GM19351 (cell line): ENCODE results near the gene THRAP3.

ENCODE experiments used
- ATAC-seq: cut with Tn5 transposase; IDR thresholded peaks from one replicate; pipeline ENCODE4 v1.9.1; 2021; ENCODE audit warnings: mild to moderate bottlenecking, moderate library complexity; ENCODE audit not compliant: unreplicated experiment

THRAP3 gene

DNA sequence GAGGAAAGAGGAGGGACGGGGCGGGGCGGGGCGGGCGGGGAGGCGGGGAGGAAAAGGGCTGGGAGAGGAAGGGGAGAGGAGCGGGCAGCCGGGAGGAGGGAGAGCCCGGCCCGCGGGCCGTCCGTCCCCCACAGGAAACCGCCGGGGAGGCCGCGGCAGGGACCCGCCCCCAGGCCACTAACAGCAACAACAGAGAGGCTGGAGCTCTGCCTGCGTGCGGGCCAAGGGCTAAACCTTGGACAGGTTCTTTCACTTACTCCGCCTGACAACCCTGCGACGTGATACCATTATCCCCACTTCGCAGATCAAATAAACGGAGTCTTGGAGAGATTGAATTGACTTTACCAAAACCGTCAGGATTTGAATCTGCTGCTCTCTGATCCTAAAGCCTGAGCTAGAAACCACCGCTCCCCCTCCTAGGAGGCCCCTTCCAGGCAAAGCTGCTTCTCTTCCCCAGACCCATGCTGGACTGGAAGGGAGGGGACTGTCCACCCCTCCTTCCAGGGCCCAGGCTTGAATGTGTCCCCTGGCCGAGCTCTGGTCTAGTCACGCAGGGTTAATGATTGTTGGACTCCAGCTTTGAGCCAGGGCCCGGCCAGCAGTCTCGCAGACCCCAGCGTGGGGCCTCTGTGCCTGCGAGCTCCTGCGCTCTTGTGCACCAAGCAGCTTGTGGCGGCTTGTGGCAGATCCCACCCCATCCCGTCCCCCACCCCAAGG lies 99.6 kb downstream of the THRAP3 start, which contains the start of gene EVA1B:
Gene EVA1B, minus strand, starts transcription at position 10 of the 717 bp plus-strand sequence. CDS start 608 bp downstream, outside the sequence.
- no peak for ATAC-seq

DNA sequence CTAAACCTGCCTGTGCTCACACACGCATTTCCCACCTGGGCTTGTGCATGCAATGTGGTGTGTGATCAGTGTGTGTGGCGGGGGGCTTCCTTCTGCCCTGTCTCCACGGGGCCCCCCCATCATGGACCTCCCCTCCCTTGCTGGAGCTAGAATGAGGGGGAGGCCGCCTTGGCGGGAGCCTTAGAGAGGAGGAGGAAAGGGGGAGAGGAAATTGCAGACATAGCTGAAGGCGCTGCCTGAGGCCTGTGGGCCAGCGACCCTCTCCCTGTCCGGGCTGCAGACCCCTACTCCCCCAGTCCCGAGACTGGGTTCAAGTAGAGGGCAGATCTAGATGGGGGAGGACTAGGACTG lies 100.1 kb downstream of the THRAP3 start:
- ATAC-seq, result no peak

DNA sequence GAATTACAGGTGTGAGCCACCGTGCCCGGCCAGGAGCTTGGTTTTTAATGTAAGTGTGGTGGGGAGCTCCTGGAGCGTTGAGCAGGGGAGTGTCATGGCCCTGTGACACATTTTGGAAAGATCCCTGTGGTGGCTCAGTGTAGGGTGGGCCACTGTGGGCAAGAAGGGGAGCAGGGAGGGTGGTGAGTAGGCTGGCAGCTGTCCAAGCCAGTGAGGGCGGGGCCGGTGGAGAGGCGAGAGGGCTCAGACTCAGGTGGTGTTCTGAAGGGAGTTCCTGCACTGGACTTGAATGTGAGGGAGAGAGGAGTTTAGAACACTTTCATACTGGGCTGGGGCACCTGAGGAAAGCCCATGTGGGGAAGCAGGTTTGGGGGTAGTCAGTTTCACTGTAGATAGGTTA lies 102.3 kb downstream of the THRAP3 start:
- no peak for ATAC-seq

DNA sequence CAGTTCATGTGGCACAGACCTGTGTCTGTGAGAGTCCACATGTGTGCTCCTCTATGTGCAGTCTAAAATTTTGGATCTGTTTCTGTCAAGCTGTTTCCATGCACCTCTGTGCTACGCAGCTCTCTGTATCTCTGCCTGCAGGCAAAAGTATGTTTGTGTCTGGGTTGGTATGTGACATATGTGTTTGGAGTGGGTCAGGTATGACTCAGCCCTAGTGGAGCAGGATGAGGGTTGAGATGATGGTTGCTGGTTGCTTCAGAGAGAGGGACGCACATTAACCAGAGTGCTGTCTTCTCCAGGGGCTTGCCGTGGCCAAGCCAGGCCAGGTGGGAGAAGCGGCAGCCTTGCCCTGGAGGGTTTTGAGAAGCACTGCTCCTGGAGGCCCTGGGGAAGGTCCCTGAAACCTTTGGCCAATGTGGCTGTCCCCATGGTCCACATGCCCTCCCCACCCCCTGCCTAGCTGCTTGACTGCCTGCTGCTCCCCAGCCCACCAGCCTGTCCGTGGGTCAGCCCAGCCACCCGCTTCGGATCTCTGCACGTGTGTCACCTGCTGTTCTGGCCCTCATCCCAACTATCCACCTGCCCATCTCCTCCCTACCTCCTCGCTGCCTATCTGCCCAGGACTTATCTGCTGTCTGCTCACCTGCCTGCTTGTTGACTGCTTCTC lies 103.3 kb downstream of the THRAP3 start:
- no peak for ATAC-seq

DNA sequence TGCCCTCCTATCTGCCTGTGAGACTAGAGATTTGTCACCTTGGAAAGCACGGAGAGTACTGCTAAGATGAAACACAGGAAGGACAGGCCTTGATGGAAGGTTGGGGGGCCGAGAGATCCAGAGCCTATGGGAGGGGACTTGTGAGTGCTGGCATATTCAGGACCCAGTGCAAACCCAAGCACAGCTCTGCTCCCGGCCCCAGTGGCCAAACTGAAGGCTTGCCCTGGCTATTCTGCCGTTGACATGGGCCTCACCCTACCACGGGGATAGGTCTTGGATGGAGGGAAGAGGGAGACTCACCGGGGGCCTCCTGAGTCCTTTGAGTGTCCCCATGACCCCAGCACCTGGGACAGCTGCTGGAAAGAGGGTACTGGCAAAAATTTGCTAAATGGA lies 103.8 kb downstream of the THRAP3 start:
- ATAC-seq, result no peak

DNA sequence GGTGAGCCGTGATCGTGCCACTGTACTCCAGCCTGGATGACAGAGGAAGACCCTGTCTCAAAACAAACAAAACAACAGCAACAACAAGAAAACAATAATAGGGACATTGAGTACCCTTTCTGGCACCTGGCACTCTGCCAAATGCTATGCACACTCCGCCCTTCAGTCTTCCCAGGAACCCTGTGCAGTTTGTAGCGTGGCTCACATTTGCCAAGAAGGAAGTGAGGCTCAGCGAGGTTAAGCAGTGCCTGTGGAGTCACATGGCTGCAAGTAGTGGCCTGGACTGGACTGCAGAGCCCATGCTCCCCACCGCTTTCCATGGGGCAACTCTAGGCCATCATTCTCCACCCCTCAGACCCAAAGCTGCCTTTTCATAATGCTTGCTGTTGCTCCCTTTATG lies 104.5 kb downstream of the THRAP3 start:
- ATAC-seq, result no peak

DNA sequence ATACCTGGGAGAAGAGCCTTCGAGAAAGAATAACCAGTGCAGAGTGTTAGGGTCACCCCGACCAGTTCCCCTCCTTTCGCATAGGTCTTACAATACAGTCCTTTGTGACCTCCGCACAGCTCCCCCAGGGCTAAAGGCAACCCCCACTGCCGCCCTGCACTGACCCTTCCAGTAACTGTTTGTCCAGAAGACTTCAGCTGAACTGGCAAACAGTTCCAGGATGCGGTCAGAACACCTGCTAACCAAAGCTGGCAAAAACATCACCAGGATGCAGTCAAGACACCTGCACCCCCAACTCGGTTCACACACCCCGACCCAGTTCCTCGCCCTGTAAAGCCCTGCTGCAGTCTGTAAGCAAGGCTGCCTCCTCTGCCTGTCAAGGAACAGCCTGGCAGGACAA lies 105.6 kb downstream of the THRAP3 start:
- ATAC-seq, result no peak

DNA sequence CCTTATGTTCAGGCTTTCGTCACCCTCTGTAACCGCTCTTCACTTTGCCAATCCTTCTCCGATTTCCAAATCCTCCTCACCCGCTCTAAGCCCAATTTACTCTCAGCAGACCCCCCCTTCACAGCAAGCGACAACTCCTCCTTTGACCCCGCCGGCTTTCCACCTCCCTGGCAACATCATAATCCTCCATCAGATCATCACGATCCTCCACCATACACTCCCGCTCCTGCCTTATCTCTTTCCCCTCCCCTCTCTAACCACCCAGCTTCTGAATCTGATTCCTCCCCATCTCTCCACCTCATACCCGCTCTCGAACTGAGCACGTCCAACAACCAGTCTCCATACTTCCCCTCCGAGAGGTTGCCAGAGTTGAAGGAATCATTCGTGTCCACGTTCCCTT lies 106.7 kb downstream of the THRAP3 start:
- no peak for ATAC-seq

DNA sequence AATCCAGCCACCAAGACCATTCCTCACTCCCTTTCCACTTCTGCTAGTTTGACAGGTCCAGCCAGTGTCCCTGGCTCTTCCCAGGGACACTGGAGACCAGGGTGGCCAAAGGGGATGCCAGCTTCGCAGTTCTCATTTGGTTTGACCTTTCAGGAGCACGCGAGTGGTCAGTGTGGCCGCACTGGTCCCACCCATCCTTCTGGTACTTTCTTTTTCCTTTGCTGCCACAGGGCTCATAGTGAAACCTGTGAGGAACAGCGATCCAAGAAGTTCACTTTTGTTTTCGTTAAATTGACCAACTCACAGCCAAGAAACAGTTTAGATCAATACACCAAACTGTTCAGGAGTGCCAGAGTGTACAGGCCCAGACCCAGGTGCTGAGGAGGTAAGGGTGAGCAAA lies 113.6 kb downstream of the THRAP3 start:
- ATAC-seq, result no peak

DNA sequence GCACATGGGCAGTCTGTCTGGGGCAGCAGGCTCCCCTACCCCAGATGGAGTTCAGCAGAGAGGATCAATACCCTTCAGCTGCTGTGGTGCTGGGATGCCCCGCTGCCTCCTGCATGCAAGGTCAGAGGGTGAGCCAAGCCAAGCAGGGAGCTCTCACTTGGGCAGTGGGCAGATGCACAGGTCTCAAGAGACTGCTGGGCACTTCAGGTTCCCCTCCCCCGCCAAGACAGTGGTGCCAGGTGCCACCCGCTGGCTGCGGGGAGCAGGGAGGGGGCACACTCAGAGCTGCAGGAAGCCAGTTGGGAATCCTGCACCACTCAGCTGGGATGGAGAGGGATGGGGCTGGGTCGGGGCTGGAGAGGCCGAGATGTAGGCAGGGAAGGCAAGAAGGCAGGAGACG lies 115.0 kb downstream of the THRAP3 start:
- no peak for ATAC-seq

DNA sequence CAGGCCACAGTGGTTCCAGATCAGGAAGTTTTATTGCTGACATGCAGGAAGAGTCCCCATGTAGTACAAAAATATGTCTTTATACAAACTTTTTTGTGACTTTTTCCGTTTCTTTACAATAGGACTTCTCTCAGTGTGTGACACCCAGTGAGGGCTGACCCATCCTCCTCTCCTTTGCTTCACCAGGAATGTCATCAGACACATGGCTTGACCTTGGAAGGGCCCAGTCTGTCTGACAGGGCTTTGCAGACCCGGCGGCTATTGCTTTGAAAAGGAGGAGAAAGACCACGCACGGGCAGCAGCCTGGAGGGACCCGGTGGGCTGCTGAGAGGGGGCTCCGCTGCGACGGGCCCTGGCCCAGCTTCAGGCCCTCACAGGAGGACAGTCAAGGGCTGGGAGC lies 115.4 kb downstream of the THRAP3 start:
- ATAC-seq, result no peak

DNA sequence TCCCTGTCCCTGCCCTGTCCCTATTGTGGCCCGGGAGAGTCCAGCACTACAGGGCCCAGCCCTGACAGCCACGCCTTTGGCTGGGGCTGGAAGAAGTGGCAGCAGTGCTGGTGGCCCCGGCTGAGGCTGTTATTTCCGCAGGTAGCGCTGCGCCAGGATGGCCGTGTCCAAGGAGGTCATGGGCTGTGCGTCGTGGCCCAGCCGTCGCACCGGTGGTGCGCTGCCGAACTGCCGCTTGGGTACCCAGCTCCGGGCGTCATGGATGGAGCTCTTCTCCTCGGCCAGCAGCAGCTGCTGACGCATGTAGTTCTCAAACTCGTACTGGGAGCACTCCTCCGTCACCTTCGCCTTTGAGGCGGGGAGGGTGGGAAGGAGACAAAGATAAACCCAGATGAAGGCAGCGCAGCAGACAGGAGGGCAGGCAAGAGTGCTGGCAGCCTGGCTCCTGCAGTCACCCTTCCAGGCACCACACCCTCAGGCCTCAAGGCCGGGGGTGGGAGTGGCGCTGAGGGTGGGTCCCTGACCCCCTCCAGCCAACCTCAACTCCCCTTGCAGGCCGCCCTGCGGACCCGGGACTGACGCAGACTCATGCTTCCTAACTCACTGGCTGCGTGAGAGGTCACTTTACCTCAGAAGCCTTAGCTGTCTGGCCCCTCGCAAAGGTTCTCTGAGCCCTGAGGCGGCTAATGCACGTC lies 117.5 kb downstream of the THRAP3 start:
- no peak for ATAC-seq

DNA sequence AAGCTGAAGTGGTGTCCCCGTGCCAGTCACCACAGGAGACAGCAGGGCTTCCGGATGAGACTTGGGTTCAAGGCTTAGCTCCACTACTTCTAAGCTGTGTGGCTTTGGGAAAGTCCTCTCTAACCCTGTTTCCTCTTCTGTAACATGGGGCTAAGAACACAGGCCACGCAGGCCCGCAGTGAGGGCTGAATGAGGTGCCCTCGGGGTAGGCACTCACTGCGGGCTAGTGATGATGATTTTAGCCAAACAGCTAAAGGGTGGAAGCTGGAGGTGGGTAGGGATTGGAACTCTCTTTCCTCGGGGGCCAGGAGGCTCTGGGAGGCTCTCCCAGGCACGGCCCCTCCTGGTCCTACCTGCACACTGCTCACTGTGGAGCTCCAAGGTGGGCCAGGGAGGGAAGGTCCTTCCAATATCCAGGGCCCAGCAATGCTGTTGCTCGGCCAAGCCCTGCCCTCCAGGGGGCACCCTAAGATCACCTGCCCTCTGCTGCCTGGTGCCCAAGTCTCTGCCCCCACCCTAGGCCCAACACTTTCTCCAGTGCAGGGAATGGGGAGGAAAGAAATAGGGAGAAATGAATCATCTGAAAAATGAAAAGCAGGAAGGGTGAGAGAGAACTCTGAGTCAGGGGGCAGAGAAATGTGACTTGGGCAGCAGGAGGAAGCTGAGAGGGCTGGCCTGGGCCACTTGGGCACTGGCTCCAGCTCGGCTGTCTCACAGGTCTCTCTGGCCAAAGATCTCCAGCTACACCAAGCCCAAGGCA lies 118.4 kb downstream of the THRAP3 start:
- no peak for ATAC-seq

DNA sequence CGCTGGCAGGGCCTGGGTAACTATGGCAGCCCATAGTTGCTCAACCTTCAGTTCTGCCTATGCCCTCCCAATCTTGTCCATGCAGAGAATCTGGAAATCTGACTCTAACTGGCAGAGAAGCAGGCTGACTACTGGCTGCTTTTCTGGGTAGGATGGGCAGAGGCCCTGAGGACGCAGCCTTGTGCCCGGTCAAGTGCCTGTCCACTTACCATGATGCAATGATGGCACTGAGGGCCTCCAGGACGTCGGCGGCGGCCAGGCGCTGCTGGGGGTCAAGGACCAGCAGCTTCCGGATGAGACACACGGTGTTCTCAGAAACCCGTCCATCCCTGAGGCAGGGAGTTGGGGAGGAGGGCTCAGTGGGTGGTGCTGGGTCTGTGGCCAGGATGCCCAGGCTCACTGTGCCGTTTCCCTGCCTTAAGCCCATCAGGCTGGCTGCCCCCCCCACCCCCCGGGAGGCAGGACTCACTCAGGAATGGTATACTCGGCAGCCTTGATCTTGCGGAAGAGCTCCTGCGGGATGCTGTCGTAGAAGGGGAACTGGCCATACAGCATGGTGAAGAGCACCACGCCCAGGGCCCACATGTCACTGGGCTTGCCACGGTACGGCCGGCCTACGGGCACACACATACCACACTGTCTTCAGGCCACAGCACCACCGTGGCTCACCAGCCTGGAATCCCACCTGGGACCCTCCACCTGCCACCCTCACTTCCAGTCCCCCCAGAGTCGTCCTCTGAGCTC lies 119.6 kb downstream of the THRAP3 start:
- ATAC-seq, result no peak

DNA sequence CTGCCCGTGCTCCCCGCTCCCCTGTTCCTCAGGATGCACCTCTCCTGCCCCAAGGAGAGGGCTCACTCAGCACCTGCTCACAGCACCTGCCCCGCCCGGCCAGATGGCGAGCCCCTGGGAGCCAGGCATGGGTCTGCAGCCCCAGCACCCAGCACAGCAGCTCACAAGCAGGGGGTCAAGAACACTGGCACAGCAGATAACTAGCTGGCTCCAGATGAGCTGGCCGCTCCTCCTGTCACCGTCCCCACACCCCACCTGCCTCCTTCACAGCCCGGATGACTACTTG lies 120.1 kb downstream of the THRAP3 start:
- ATAC-seq, result no peak

DNA sequence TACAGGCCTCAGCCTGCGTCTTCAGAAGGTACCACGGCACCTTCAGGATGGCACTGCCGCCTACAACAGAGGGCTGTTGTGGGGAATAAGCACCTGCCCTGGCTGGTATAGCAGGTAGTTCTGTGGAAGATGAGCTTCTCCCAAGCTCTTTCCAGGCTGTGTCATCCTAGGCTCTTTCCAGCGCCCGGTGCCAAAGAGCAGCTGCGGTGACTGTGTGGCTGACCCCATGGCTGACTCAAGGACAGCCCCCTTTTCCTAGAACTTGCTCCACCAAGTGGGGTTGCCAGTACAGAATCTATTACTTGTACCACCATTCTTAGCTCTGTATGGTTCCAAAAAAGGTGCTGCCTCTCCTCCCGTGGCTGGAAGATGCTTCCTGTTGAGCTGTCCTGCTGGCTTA lies 121.1 kb downstream of the THRAP3 start:
- ATAC-seq, result no peak

DNA sequence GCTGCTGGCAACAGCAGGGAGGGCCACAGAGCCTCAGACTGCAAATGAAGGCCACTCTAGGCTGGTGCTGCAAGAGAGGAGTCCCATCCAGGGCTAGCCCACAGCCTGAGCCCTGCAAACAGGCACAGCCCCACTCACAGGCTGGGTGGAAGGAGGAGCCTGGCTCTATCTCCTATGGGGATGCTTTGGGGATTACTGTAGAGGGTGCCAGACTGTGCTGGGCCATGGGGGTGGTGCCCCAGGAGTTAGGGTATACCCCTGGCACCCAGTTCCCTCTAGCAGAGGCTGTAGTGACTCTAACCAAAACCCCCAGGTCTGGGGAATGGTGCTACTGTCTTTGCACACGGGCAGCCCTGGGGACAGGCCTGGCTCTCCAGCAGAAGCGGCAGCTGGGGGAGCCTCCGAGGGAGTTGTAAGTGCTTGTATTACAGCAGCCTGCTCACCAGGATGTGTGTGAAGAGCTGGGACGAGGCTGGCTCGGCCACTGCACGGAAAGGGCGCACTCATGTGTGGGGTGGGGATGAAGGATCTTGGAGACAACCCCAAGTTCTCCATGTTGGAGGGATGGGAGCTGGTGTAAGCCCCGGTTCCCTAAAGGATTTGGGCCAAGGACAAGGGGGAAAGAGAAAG lies 122.6 kb downstream of the THRAP3 start:
- no peak for ATAC-seq

DNA sequence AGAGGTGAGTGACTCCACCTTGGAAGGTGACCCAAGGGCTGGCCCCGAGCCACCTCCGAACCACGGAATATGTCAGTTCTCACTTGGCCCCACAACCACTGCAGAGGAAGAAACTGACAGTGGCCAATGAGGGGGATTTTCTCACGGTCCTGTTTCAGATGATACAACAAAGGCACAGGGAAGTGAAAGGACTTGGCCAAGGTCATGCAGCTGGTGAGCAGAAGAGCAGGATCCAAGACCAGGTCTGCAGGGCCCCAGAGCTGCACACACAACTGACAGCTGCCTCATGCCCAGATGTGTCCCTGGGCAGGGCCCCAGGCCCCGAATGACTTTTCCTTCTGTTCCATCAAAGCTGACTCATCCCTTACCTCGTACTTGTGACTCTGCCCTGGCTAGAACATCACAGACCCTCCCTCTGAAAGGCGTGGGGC lies 125.0 kb downstream of the THRAP3 start:
- peak; percentile 94 for ATAC-seq

DNA sequence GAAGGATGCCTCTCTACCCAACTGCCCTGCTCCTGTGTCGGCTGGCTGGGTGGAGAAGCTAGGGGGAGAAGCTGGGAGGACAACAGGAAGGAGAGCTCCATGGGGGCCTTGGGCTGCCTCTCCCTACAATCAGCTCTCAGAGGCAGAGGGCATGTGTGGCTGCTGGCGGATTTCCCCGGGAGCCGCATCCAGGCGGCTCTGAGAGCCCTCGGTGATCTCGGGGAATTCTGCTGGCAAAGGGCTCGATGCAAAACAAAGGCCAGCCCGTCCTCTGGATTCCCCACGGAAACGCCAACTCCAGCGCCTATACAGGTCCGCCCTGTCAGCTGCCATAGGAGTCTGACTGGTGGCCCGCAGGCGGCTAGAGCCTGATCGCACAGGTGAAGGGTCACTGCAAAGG lies 125.6 kb downstream of the THRAP3 start:
- no peak for ATAC-seq

DNA sequence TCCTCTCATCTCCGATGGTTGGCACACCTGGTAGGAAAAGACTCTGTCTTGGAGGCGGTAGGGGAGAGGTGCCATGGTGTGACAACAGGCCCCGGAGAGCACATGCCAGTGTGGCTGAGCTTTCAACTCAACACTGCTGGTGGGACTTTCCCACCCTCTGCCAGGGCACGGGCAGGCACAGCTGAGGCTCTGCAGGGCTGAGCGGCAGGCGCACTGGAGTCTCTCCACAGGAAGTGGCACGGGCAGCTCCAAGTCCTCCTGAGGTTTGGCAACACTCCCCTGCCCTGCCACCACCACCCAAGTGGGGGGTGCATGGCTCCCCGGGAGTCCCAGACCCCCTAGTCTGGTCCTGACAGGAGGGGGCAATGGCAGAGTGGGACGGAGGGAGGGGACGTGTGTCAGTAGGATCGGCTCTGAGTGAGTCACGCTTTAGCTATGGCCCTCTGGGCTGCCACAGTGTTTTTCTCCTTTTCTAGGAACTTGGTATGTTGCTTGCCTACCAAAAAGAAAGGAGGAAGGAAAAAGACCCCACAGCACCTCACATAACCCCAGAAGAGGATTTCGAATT lies 126.5 kb downstream of the THRAP3 start:
- ATAC-seq, result no peak
